ENCODE results near the gene ACADSB.

- TF ChIP-seq CTCF (IDR thresholded peaks at IDR 0.05; ENCODE audit: insufficient read depth, low read length) (no peak), GABPA (IDR thresholded peaks at IDR 0.05; ENCODE audit: low read depth) (no peak), REST (IDR thresholded peaks at IDR 0.05; ENCODE audit: insufficient replicate concordance, low read depth) (peak; percentile 84)
Measured at GRCh38 chr10:123093489-123093888, 84.7 kb downstream of the ACADSB start.

Measured in HL-60 (cell line).